WTC11 (cell line): ENCODE results near the gene GPR143. TPM values are rescaled to one million over a fixed set of nuclear protein-coding genes. Genes with fewer than 3 reads are reported as not detected.
"Not testable (repeated sequence)": the region's sequence is repeated elsewhere in the genome, so short reads cannot be mapped to it uniquely, and the experiment has no call there.

ENCODE experiments used
- ATAC-seq: fragments of 200-7000 bp; cut with Tn5 transposase; 2 replicates; pipeline ENCODE4 v1.10.0; 2021; ENCODE audit warnings: mild to moderate bottlenecking, moderate library complexity
- CTCF ChIA-PET: fragments of 300-600 bp; sonication (Branson Sonifier 250); formaldehyde crosslinking; loops from one replicate; lab custom pipeline; 2021; ENCODE audit warnings: antibody characterized with exemption; lab: Charles Lee
- POLR2A ChIA-PET: fragments of 350-600 bp; sonication (Branson Sonifier 250); formaldehyde crosslinking; loops from one replicate; lab custom pipeline; 2021; ENCODE audit warnings: antibody characterized with exemption; lab: Charles Lee
- DNase-seq: peaks from one replicate; pipeline ENCODE4 v3.0.0; 2021; ENCODE audit warnings: low spot score
- H3K27ac Mint-ChIP-seq: 2 replicates; pipeline ENCODE4 v1.8.0; 2021; ENCODE audit warnings: mixed read lengths
- H3K27me3 Mint-ChIP-seq: 2 replicates; pipeline ENCODE4 v1.8.0; 2021; ENCODE audit warnings: low read depth, mild to moderate bottlenecking, moderate library complexity, mixed read lengths
- H3K36me3 Mint-ChIP-seq: 2 replicates; pipeline ENCODE4 v1.8.0; 2021; ENCODE audit warnings: mixed read lengths
- H3K4me1 Mint-ChIP-seq: 2 replicates; pipeline ENCODE4 v1.8.0; 2022; ENCODE audit warnings: mixed read lengths
- H3K4me3 Mint-ChIP-seq: 2 replicates; pipeline ENCODE4 v1.8.0; 2021; ENCODE audit warnings: mild to moderate bottlenecking, moderate library complexity, mixed read lengths
- H3K9me3 Mint-ChIP-seq: 2 replicates; pipeline ENCODE4 v1.8.0; 2021; ENCODE audit warnings: mixed read lengths
- FOXP1 ChIP-seq: sonication (generic); formaldehyde crosslinking; IDR thresholded peaks from 2 replicates; pipeline ENCODE4 v1.8.0; 2022; ENCODE audit warnings: missing genetic modification reagents, mild to moderate bottlenecking, moderate library complexity, borderline replicate concordance
- MYBL2 ChIP-seq: sonication (generic); formaldehyde crosslinking; IDR thresholded peaks from 2 replicates; pipeline ENCODE4 v1.8.1; 2023; ENCODE audit warnings: mild to moderate bottlenecking, moderate library complexity, missing genetic modification reagents
- NR2C2 ChIP-seq: sonication (generic); formaldehyde crosslinking; IDR thresholded peaks from 2 replicates; pipeline ENCODE4 v1.8.0; 2022; ENCODE audit warnings: mild to moderate bottlenecking, missing genetic modification reagents
- SOX15 ChIP-seq: fragments of 250-450 bp; sonication (Bioruptor Pico); IDR thresholded peaks from 2 replicates; pipeline ENCODE4 v1.9.0; 2021; ENCODE audit warnings: mild to moderate bottlenecking
- TEAD1 ChIP-seq: sonication (generic); formaldehyde crosslinking; IDR thresholded peaks from 2 replicates; pipeline ENCODE4 v1.8.0; 2022; ENCODE audit warnings: mild to moderate bottlenecking, missing genetic modification reagents
- TEAD4 ChIP-seq: sonication (generic); formaldehyde crosslinking; IDR thresholded peaks from 2 replicates; pipeline ENCODE4 v1.8.0; 2022; ENCODE audit warnings: mild to moderate bottlenecking, missing genetic modification reagents
- ZBTB21 ChIP-seq: sonication (generic); formaldehyde crosslinking; IDR thresholded peaks from 2 replicates; pipeline ENCODE4 v1.8.1; 2023; ENCODE audit warnings: mild to moderate bottlenecking, missing genetic modification reagents, borderline replicate concordance
- ZNF219 ChIP-seq: sonication (generic); formaldehyde crosslinking; IDR thresholded peaks from 2 replicates; pipeline ENCODE4 v1.8.0; 2023; ENCODE audit warnings: missing genetic modification reagents, mild to moderate bottlenecking, borderline replicate concordance
- ZNF263 ChIP-seq: sonication (generic); formaldehyde crosslinking; IDR thresholded peaks from 2 replicates; pipeline ENCODE4 v1.8.1; 2022; ENCODE audit warnings: low read depth, mild to moderate bottlenecking, moderate library complexity, missing genetic modification reagents
- ZNF416 ChIP-seq: fragments of 250-450 bp; sonication (Bioruptor Pico); IDR thresholded peaks from 2 replicates; pipeline ENCODE4 v1.9.0; 2021; ENCODE audit warnings: mild to moderate bottlenecking, inconsistent platforms
- total RNA-seq: library from RNA; stranded (reverse); gene quantifications from 3 replicates; pipeline ENCODE4 v1.2.3, GENCODE V29; 2021
- TF ChIP-seq, protein P1 (sequence below): fragments of 200-600 bp; IDR thresholded peaks from 2 replicates; pipeline ENCODE4 v1.8.0; 2022; ENCODE audit warnings: antibody characterized with exemption
- TF ChIP-seq, protein P2 (sequence below): sonication (generic); formaldehyde crosslinking; IDR thresholded peaks from 2 replicates; pipeline ENCODE4 v1.8.0; 2022; ENCODE audit warnings: mild to moderate bottlenecking, missing genetic modification reagents
- TF ChIP-seq, protein P3 (sequence below): sonication (generic); formaldehyde crosslinking; IDR thresholded peaks from 2 replicates; pipeline ENCODE4 v1.8.0; 2023; ENCODE audit warnings: missing genetic modification reagents
- TF ChIP-seq, protein P4 (sequence below): sonication (generic); formaldehyde crosslinking; IDR thresholded peaks from 2 replicates; pipeline ENCODE4 v1.8.0; 2022; ENCODE audit warnings: mild to moderate bottlenecking, missing genetic modification reagents
- TF ChIP-seq, protein P5 (sequence below): fragments of 250-450 bp; sonication (Bioruptor Pico); conservative IDR thresholded peaks from 2 replicates; pipeline ENCODE4 v1.9.0; 2021; ENCODE audit warnings: mild to moderate bottlenecking

GPR143 gene
- total RNA-seq, 1 experiment from 2014 or later, result 18.3 TPM

DNA sequence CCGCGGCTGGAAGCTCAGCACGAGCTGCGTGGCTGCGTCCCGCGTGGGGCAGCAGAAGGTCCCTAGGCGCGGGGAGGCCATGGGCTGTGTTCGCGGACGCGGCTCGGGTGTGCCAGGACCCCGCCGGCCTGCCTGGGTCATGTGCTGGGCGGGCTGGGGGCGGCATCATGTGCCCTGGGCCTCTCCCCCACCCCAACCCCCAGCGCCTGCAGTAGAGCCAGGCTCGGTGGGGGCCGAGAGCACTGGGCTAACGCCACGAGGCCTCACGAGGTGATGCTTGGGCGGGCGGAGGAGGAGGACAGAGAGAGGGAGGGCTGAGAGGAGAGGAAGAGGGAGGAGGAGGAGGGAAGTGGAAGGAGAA lies at the start of gene GPR143 (continued):
- TF ChIP-seq FOXP1 (CRISPR knock-in tag) (peak; percentile 27; the same call in 1 of the 2 replicates), NR2C2 (CRISPR knock-in tag) (no peak), MYBL2 (no peak), TEAD1 (CRISPR knock-in tag) (0 out of 2 replicates have a peak, but pooled peaks have one; percentile 19), ZNF416 (CRISPR knock-in tag) (no peak), ZNF263 (CRISPR knock-in tag) (peak; percentile 71; the same call in 1 of the 2 replicates)
- TF ChIP-seq, protein P1, sequence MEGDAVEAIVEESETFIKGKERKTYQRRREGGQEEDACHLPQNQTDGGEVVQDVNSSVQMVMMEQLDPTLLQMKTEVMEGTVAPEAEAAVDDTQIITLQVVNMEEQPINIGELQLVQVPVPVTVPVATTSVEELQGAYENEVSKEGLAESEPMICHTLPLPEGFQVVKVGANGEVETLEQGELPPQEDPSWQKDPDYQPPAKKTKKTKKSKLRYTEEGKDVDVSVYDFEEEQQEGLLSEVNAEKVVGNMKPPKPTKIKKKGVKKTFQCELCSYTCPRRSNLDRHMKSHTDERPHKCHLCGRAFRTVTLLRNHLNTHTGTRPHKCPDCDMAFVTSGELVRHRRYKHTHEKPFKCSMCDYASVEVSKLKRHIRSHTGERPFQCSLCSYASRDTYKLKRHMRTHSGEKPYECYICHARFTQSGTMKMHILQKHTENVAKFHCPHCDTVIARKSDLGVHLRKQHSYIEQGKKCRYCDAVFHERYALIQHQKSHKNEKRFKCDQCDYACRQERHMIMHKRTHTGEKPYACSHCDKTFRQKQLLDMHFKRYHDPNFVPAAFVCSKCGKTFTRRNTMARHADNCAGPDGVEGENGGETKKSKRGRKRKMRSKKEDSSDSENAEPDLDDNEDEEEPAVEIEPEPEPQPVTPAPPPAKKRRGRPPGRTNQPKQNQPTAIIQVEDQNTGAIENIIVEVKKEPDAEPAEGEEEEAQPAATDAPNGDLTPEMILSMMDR, result no peak
- TF ChIP-seq, protein P2, sequence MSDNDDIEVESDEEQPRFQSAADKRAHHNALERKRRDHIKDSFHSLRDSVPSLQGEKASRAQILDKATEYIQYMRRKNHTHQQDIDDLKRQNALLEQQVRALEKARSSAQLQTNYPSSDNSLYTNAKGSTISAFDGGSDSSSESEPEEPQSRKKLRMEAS, result peak; percentile 81
- TF ChIP-seq, protein P3, sequence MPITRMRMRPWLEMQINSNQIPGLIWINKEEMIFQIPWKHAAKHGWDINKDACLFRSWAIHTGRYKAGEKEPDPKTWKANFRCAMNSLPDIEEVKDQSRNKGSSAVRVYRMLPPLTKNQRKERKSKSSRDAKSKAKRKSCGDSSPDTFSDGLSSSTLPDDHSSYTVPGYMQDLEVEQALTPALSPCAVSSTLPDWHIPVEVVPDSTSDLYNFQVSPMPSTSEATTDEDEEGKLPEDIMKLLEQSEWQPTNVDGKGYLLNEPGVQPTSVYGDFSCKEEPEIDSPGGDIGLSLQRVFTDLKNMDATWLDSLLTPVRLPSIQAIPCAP (CRISPR knock-in tag), result no peak

DNA sequence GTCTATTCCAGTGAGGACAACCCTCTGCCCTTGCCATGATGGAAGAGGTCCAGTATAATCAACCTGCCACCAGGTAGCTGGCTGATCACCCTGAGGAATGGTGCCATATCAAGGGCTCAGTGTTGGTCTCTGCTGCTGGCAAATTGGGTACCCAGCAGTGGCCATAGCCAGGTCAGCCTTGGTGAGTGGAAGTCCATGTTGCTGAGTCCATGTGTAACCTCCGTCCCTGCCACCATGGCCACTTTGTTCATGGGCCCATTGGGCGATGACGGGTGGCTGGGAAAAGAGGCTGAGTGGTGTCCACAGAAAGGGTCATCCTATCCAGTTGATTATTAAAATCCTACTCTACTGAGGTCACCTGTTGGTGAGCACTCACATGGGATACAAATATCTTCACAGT lies 45.4 kb upstream of the GPR143 start:
- DNase-seq, H3K27me3 Mint-ChIP-seq, POLR2A ChIA-PET, H3K4me3 Mint-ChIP-seq, H3K36me3 Mint-ChIP-seq, H3K27ac Mint-ChIP-seq, CTCF ChIA-PET, ATAC-seq, H3K9me3 Mint-ChIP-seq: not testable (repeated sequence)
- H3K4me1 Mint-ChIP-seq, result peaks cover 28% of the 10 kb centered on the region

DNA sequence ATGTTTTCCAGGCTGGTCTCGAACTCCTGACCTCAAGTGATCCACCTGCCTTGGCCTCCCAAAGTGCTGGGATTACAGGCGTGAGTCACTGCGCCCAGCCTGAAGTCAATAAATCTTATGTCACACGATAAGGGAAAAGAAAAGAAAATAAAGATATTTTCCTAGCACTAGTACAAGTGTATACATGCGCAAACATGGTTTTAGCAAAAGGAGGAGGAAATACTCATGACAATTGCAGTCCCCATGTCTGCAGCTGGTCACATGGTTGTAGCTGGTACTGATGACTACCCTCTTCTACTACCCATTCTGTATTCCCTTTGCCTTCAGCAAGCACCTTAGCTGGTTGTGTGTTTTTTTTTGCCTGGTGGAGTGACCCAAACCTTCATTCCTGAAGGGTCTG lies 44.2 kb upstream of the GPR143 start:
- H3K9me3 Mint-ChIP-seq, DNase-seq, H3K27me3 Mint-ChIP-seq, ATAC-seq, POLR2A ChIA-PET, H3K4me3 Mint-ChIP-seq, H3K36me3 Mint-ChIP-seq, CTCF ChIA-PET, H3K27ac Mint-ChIP-seq: not testable (repeated sequence)
- H3K4me1 Mint-ChIP-seq, result peaks cover 24% of the 10 kb centered on the region

DNA sequence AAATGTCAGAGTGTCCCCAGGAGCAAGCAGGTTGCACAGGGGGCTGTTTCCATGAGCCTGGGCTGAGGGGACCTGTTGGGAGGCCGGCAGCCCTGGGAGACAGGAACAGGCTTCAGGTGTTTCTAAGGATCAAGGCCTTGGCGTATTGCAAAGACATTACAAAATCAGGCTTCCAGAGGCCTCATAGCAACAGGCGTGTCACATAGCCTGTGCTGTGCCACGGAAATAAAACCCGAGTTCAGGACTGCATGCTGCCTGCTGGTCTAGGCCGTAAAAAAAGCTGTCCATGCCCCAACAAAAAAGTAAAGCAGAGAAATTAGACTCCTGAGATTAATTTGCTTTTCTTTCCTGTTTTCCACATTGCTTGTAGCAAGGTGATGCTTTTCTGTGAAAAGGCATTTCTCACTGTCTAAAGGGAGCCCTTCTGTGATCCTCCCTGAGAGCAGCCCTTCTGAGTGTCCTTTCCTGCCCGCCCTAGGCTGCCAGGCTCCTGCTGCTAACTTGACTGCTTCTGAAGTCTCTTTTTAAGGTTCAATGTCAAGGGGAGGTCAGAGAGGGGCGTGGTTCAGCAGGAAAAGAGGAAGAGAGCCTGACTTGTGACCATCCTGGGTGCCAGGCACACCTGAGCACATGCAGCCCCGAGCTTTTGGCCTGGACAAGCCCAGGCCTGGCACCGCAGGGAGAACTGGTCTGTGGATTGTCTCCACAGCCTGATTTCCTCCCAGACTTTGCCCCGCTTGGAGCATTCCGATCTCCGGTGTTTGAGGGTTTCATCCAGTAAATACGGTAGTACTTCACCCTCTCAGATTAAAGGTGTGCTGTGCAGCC lies 41.9 kb upstream of the GPR143 start:
- TF ChIP-seq, protein P4, sequence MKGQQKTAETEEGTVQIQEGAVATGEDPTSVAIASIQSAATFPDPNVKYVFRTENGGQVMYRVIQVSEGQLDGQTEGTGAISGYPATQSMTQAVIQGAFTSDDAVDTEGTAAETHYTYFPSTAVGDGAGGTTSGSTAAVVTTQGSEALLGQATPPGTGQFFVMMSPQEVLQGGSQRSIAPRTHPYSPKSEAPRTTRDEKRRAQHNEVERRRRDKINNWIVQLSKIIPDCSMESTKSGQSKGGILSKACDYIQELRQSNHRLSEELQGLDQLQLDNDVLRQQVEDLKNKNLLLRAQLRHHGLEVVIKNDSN (CRISPR knock-in tag), result no peak
- TF ChIP-seq SOX15 (CRISPR knock-in tag), result no peak
- TF ChIP-seq, protein P5, sequence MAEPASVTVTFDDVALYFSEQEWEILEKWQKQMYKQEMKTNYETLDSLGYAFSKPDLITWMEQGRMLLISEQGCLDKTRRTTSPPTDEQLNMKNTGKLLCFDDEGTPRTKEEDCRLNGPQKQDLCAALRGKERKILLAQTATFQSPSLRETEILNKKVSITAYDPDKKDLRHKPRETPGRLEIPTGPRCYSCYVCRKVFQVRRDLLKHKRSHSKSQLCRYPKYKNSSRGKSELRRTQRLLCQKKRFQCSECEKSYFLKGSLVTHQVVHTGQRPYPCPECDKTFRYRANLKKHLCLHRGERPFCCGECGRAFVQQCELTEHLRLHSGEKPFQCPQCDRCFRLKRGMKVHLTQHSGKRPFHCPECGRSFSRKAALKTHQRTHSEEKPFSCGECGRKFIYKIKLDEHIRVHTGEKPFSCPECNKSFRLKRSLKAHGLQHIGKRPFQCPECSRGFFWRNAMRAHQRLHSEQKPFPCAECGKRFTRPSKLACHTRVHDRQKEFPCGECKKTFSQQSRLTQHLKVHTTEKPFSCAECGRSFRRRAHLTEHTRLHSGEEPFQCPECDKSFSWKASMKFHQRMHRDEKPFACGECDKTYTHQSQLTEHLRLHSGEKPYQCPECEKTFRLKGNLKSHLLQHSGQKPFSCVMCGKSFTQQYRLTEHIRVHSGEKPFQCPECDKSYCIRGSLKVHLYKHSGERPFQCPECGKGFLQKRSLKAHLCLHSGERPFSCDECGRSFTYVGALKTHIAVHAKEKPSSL, result no peak
- no peak for TF ChIP-seq ZNF219 (CRISPR knock-in tag)
- TF ChIP-seq TEAD4 (CRISPR knock-in tag), result no peak
- no peak for TF ChIP-seq ZBTB21 (CRISPR knock-in tag)
- DNase-seq (no peak), ATAC-seq (peak; percentile 76)
- no peaks in the 10 kb centered on the region for H3K9me3 Mint-ChIP-seq
- ChIA-PET POLR2A (no interaction called here), CTCF (interaction anchor here (0.5 kb wide), 1 partner anchor 105 kb away, joined by 4 read pairs; no protein-coding TSS in a partner anchor)
- H3K36me3 Mint-ChIP-seq, result peaks cover 4% of the 10 kb centered on the region; the same call in 1 of the 2 replicates
- H3K27me3 Mint-ChIP-seq, result no peaks in the 10 kb centered on the region
- peak overlapping the region; percentile 45 for H3K27ac Mint-ChIP-seq
- no peak overlapping the region for H3K4me3 Mint-ChIP-seq
- H3K4me1 Mint-ChIP-seq, result peaks cover 13% of the 10 kb centered on the region
